Lower lobe of right lung (tissue), 2 donors: ENCODE measurements around the gene NCKAP5. TPM values are rescaled to one million over a fixed set of nuclear protein-coding genes. Genes with fewer than 3 reads are reported as not detected.

Source experiments
- ATAC-seq, 2 donors: fragments of 200-7000 bp; cut with Tn5 transposase; one replicate each; pipeline ENCODE4 v1.9.1; 2020 to 2022; ENCODE audit warnings: mild to moderate bottlenecking in 2 of 2, moderate library complexity in 2 of 2
- DNase-seq: peaks from one replicate; pipeline ENCODE4 v3.0.0-alpha.2; 2020
- H3K27ac ChIP-seq: fragments of 200-600 bp; one replicate; pipeline ENCODE4 v1.8.0; 2022
- H3K27me3 ChIP-seq: fragments of 200-600 bp; one replicate; pipeline ENCODE4 v1.8.0; 2022; ENCODE audit warnings: low read depth
- H3K36me3 ChIP-seq: fragments of 200-600 bp; one replicate; pipeline ENCODE4 v1.8.0; 2022; ENCODE audit warnings: mild to moderate bottlenecking
- H3K4me1 ChIP-seq: fragments of 200-600 bp; one replicate; pipeline ENCODE4 v1.8.0; 2022
- H3K4me3 ChIP-seq: fragments of 200-600 bp; one replicate; pipeline ENCODE4 v1.8.0; 2022; ENCODE audit warnings: mild to moderate bottlenecking
- H3K9me3 ChIP-seq: fragments of 200-600 bp; one replicate; pipeline ENCODE4 v1.8.0; 2022
- CTCF ChIP-seq: fragments of 200-600 bp; IDR thresholded peaks from one replicate; pipeline ENCODE4 v1.8.0; 2022; ENCODE audit warnings: antibody characterized with exemption, mild to moderate bottlenecking
- intact Hi-C: fragments of 100-400 bp; cut with DNase I; formaldehyde crosslinking; loops from one replicate; pipeline ENCODE4 v1.11.0; 2022
- total RNA-seq: library from RNA; stranded (reverse); fragmentation: NEBNext Ultra II Directional; extraction: Animal tissue kit (Norgen Biotek cat#: 25700); gene quantifications from one replicate; pipeline ENCODE4 v1.2.1, GENCODE V29; 2021
- donor health status: DM: no; HTN: yes; CAD: no; lungs with severe emphysema.

Gene NCKAP5
- total RNA-seq, 1 donor from 2014 or later, result 34.6 TPM

DNA sequence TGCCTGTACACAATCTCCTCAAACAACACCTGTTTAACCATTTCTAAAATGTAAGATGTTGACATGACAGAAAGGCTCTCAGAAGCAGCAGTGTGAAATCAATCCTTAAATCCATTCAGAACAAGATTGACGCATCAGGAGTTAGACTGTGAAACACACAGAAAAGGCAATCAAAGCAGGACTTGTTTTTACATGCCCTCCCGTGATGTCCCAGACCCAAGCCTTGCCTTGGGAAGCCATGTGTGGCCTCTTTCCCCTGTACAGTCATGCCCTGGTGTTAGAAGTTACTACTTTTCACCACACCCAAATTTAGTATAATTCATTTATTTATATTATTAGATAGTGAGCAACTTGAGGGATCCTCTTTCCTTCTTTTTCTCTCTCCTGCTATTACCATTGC is 115.7 kb downstream of the NCKAP5 start:
- no peaks in the 10 kb centered on the region for H3K4me1 ChIP-seq
- no peaks in the 10 kb centered on the region for H3K27me3 ChIP-seq
- no peak overlapping the region for H3K4me3 ChIP-seq
- H3K9me3 ChIP-seq, result no peaks in the 10 kb centered on the region
- DNase-seq (no peak), ATAC-seq (no peak)
- no peak for TF ChIP-seq CTCF
- no peaks in the 10 kb centered on the region for H3K36me3 ChIP-seq
- H3K27ac ChIP-seq, result no peak overlapping the region
- intact Hi-C loops, result no loop called here

DNA sequence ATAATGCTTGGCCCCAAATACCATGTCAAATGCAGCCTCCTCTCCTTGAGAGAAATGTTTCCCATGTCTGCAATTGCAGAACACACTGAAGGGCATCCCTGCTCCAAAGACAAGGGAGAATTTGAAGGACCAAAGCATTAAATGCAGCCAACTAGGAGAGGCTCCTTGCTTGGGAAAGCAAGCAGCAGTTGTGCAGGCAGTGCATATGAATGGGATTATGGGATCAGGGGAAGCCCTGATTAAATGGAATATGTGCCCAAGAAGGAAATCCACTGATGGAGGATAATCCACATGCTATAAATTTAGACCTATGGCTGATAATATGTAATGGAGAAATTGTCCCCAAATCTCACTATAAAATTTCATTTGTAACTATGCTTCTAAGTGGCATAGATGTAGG is 116.1 kb downstream of the NCKAP5 start:
- no peak overlapping the region for H3K4me3 ChIP-seq
- intact Hi-C loops, result no loop called here
- no peak for TF ChIP-seq CTCF
- H3K4me1 ChIP-seq, result no peaks in the 10 kb centered on the region
- no peaks in the 10 kb centered on the region for H3K27me3 ChIP-seq
- ATAC-seq (no peak), DNase-seq (no peak)
- H3K36me3 ChIP-seq, result no peaks in the 10 kb centered on the region
- H3K9me3 ChIP-seq, result no peaks in the 10 kb centered on the region
- H3K27ac ChIP-seq, result no peak overlapping the region

GRCh38 chr2:133448195-133448594 is 120.1 kb downstream of the NCKAP5 start:
- no peak overlapping the region for H3K4me3 ChIP-seq
- H3K27me3 ChIP-seq, result no peaks in the 10 kb centered on the region
- no peaks in the 10 kb centered on the region for H3K9me3 ChIP-seq
- ATAC-seq (no peak), DNase-seq (no peak)
- TF ChIP-seq CTCF, result no peak
- H3K27ac ChIP-seq, result no peak overlapping the region
- intact Hi-C loops, result no loop called here
- H3K4me1 ChIP-seq, result no peaks in the 10 kb centered on the region
- H3K36me3 ChIP-seq, result no peaks in the 10 kb centered on the region

DNA sequence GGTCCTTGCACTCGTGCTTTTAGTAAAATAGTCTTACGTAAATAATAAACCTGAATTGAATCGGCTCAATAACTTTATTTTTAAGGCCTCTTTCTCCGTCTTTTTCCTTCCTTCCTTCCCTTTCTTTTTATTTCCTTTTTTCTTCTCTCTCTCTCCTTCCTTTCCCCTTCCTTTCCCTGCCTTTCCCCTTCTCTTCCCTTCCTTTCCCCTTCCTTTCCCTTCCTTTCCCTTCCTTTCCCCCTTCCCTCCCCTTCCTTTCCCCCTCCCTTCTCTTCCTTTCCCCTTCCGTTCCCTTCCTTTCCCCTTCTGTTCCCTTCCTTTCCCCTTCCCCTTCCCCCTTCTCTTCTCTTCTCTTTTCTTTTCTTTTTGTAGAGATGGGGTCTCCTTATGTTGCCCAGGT is 121.0 kb downstream of the NCKAP5 start:
- no peaks in the 10 kb centered on the region for H3K36me3 ChIP-seq
- no peak overlapping the region for H3K4me3 ChIP-seq
- no peak overlapping the region for H3K27ac ChIP-seq
- intact Hi-C loops, result no loop called here
- H3K27me3 ChIP-seq, result no peaks in the 10 kb centered on the region
- TF ChIP-seq CTCF, result no peak
- H3K9me3 ChIP-seq, result no peaks in the 10 kb centered on the region
- H3K4me1 ChIP-seq, result no peaks in the 10 kb centered on the region
- DNase-seq, result no peak
- ATAC-seq, result no peak

DNA sequence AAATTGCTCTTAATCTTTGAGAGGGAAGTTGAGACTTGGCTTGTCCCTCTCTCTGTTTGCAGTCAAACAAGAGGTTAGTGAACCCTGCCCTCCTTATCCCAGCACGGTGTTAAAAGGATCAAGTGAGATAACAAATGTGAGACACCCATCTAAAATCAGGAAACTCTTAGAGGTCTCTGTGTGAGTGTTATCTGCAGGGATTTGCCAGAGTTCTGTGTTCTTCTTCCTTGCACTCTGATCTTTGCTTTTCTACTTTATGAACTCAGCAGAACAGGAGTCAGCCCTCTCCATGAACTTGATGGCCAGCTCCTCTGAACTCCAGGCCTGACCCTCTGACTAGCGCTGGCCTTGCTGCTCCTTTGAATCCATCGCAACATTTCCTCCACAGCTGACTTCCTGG is 123.8 kb downstream of the NCKAP5 start:
- no peak for TF ChIP-seq CTCF
- H3K27me3 ChIP-seq, result no peaks in the 10 kb centered on the region
- ATAC-seq, result no peak
- DNase-seq, result no peak
- intact Hi-C loops, result no loop called here
- no peak overlapping the region for H3K27ac ChIP-seq
- no peaks in the 10 kb centered on the region for H3K4me1 ChIP-seq
- H3K4me3 ChIP-seq, result no peak overlapping the region
- no peaks in the 10 kb centered on the region for H3K36me3 ChIP-seq
- H3K9me3 ChIP-seq, result no peaks in the 10 kb centered on the region

- H3K4me3 ChIP-seq, result no peak overlapping the region
These were observed 125.9 kb downstream of the NCKAP5 start for GRCh38 chr2:133442393-133442792.

More at GRCh38 chr2:133442393-133442792, 125.9 kb downstream of the NCKAP5 start:
- TF ChIP-seq CTCF, result no peak
- ATAC-seq (no peak), DNase-seq (no peak)
- no peaks in the 10 kb centered on the region for H3K9me3 ChIP-seq
- H3K27ac ChIP-seq, result no peak overlapping the region
- no peaks in the 10 kb centered on the region for H3K4me1 ChIP-seq
- intact Hi-C loops, result no loop called here
- H3K27me3 ChIP-seq, result no peaks in the 10 kb centered on the region
- H3K36me3 ChIP-seq, result no peaks in the 10 kb centered on the region
